AG09319 (cell line): ENCODE results near the gene PRR19.
A peak's percentile ranks its signal among the peaks of the same experiment; 100 is the strongest.

Experiments used
- DNase-seq: peaks from one replicate; pipeline ENCODE4 v3.0.0-alpha.2; 2010; ENCODE audit warnings: low read depth; ENCODE audit errors: extremely low read depth
- TF ChIP-seq, protein P1 (sequence below): IDR thresholded peaks from 2 replicates; pipeline ENCODE4 v1.5.1; 2011; ENCODE audit warnings: low read depth, mild to moderate bottlenecking, inconsistent platforms, low read length, moderate library complexity

Gene PRR19

DNA sequence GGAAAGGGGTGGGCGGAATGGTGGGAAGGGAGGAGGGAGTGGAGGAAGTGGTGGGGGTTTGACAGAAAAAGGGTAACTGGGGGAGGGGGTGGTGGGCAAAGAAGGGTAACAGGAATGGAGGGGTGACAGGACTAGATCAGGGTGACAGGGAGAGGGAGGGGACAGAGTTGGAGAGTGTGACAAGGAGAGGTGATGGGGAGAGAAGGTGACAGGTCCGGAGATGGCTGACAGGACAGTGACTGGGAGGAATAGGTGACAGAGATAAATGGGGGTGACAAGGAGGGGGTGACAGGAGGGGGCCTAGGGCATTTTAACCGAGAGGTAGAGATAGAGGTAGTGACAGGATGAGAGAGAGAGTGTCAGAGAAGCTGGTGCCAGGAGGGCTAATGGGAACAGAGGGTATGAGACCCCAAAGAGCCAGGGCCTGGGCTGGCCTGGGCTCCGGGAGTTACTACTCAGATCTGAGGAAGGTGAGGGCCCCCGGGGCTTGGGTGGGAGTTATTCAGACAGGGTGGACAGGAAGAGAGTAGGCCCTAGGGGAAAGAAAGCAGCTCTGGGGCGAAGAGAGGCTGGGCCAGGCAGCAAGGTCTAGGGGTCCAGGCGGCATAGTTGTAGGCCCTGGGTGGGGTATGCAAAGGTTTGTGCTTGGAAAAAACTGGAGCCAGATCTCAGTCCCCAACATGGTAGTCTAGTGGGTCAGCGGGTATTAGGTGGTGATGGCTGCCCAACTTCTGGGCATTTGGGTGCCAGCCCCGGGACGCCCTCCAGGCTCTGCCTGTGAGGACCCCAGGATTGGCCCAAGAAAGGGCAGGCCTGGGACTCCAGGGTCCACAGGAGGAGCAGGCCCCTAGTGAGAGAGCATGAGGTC is 32.2 kb upstream of the PRR19 start:
- TF ChIP-seq, protein P1, sequence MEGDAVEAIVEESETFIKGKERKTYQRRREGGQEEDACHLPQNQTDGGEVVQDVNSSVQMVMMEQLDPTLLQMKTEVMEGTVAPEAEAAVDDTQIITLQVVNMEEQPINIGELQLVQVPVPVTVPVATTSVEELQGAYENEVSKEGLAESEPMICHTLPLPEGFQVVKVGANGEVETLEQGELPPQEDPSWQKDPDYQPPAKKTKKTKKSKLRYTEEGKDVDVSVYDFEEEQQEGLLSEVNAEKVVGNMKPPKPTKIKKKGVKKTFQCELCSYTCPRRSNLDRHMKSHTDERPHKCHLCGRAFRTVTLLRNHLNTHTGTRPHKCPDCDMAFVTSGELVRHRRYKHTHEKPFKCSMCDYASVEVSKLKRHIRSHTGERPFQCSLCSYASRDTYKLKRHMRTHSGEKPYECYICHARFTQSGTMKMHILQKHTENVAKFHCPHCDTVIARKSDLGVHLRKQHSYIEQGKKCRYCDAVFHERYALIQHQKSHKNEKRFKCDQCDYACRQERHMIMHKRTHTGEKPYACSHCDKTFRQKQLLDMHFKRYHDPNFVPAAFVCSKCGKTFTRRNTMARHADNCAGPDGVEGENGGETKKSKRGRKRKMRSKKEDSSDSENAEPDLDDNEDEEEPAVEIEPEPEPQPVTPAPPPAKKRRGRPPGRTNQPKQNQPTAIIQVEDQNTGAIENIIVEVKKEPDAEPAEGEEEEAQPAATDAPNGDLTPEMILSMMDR: no peak
- no peak for DNase-seq

DNA sequence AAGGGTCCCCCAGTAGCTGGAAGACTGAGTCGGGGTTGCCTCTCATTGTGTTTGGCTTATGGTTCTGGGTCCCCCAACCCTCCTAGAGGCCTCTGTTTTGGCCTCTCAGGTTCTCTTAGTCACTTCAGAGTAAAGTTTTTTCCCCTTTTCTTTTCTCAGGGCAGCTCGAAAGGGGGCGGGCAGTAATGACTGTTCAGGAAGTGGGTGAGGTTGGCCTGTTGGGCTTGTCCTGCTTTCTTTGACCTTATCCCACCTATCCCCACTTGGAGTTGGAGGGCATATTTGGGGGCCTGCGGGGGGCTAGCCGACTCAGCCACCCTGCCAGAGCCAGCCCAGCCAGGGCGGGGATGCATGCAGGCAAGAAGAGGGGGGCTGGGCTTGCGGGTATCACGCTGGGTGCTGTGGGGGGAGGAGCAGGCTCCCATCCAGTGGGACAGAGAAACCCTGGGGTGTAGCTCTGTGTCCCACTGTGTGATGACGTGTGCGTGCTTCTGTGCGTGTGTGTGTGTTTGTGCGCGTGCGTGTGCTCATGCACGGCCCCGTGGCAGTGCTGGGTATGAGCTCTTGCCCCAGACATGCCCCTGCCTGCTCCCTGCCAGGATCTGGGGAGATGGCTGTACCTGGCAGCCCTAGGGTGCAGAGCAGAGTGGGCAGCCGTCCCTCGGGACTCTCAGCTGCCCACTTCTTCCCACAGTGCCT is 31.4 kb upstream of the PRR19 start:
- peak; percentile 67 for DNase-seq
- TF ChIP-seq, protein P1: no peak

DNA sequence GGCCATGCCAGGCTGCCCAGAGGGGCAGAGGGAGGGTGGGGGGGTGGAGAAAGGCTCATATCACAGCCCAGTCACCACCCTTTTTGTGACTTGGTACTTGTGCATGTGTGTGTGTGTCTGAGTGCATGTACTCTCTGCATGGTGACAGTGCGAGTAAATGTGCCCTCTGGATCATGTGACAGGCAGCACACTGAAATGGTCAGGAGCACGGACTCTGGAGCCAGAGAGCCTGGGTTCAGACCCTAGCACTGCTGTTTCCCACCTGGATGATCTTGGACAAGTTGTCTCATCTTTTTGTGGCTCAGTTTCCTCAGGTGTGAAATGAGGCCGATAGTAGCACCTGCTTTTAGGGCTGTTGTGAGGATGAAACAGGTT is 30.9 kb upstream of the PRR19 start:
- TF ChIP-seq, protein P1: no peak
- no peak for DNase-seq

DNA sequence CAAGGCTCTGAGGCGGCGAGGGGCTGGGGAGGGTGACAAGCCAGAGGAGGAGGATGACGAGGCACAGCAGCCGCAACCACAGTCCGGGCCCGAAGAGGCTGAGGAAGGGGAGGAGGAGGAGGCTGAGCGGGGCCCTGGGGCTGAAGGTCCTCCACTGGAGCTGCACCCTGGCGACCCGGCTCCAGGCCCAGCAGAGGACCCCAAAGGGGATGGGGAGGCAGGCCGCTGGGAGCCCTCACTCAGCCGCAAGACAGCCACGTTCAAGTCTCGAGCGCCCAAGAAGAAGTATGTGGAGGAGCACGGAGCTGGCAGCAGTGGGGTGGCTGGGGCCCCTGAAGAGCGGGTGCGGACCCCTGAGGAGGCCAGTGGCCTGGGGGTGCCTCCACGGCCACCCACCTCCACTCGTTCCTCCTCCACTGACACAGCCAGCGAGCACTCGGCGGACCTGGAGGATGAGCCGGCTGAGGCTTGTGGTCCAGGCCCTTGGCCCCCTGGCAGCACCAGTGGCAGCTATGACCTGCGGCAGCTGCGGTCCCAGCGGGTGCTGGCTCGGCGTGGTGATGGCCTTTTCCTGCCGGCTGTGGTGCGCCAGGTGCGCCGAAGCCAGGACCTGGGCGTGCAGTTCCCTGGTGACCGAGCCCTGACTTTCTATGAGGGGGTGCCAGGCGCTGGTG is 29.9 kb upstream of the PRR19 start:
- TF ChIP-seq, protein P1: no peak
- DNase-seq: no peak

DNA sequence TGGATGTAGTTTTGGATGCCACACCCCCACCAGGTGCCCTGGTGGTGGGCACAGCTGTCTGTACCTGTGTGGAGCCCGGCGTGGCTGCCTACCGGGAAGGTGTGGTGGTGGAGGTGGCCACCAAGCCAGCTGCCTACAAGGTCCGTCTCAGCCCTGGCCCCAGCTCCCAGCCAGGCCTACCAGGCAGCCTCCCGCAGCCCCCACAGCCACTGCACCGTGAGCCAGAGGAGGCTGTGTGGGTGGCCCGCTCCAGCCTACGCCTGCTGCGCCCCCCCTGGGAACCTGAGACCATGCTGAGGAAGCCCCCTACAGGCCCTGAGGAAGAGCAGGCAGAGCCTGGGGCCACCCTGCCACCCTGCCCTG is 29.4 kb upstream of the PRR19 start:
- TF ChIP-seq, protein P1: no peak
- no peak for DNase-seq

DNA sequence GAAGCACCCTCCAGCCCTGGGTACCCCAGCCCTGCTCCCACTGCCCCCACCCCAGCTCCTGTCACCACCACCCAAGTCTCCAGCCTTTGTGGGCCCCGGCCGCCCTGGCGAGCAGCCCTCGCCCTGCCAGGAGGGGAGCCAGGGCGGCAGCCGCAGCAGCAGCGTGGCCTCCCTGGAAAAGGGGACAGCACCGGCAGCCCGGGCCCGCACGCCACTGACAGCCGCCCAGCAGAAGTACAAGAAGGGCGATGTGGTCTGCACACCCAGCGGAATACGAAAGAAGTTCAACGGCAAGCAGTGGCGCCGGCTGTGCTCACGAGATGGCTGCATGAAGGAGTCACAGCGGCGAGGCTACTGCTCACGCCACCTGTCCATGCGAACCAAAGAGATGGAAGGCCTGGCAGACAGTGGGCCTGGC is 28.9 kb upstream of the PRR19 start:
- no peak for DNase-seq

More for the DNA sequence above, 28.9 kb upstream of the PRR19 start:
- TF ChIP-seq, protein P1: no peak
